HL-60 (cell line): ENCODE data around the gene TNIK.

Source experiments
- DNase-seq, 2 experiments: peaks; one replicate each; pipeline ENCODE4 v3.0.0-alpha.2; 2010 to 2020; ENCODE audit warnings: low read depth in 1 of 2, low spot score in 1 of 2
- H3K27ac ChIP-seq: fragments of 250-450 bp; sonication (Bioruptor Pico); replicated peaks from 2 replicates; pipeline ENCODE4 v1.5.1; 2020; ENCODE audit warnings: mild to moderate bottlenecking, moderate library complexity
- H3K27me3 ChIP-seq: fragments of 250-450 bp; sonication (Bioruptor Pico); 2 replicates; pipeline ENCODE4 v1.5.1; 2021; ENCODE audit warnings: mild to moderate bottlenecking, moderate library complexity; ENCODE audit not compliant: insufficient read depth, poor library complexity, severe bottlenecking
- H3K4me3 ChIP-seq: replicated peaks from 2 replicates; pipeline ENCODE4 v1.5.1; 2011; ENCODE audit warnings: mild to moderate bottlenecking, control low read depth, low read length; ENCODE audit not compliant: insufficient read depth
- CTCF ChIP-seq: IDR thresholded peaks from one replicate; pipeline ENCODE4 v1.5.1; 2011; ENCODE audit warnings: low read length, control low read depth, inconsistent platforms; ENCODE audit not compliant: insufficient read depth
- GABPA ChIP-seq: IDR thresholded peaks from 2 replicates; pipeline ENCODE4 v1.6.1; 2012; ENCODE audit warnings: low read depth
- POLR2AphosphoS5 ChIP-seq: IDR thresholded peaks from 2 replicates; pipeline ENCODE4 v1.6.1; 2012; ENCODE audit warnings: low read depth
- REST ChIP-seq: IDR thresholded peaks from 2 replicates; pipeline ENCODE4 v1.6.1; 2012; ENCODE audit warnings: low read depth; ENCODE audit not compliant: insufficient replicate concordance
- SPI1 ChIP-seq: IDR thresholded peaks from 2 replicates; pipeline ENCODE4 v1.6.1; 2012; ENCODE audit warnings: low read depth, mild to moderate bottlenecking, borderline replicate concordance

The TNIK gene

GRCh38 chr3:171187706-171188290 is 272.4 kb downstream of the TNIK start:
- DNase-seq: peak in 1 of 2 experiments; percentile 21
- TF ChIP-seq POLR2AphosphoS5 (no peak), GABPA (no peak), REST (no peak), CTCF (peak; percentile 17), SPI1 (no peak)
- no peaks in the 10 kb centered on the region for H3K27me3 ChIP-seq
- no peak overlapping the region for H3K4me3 ChIP-seq
- H3K27ac ChIP-seq: no peak overlapping the region

- H3K4me3 ChIP-seq: no peak overlapping the region
Measured at GRCh38 chr3:171186817-171187500, 273.2 kb downstream of the TNIK start.

More at GRCh38 chr3:171186817-171187500, 273.2 kb downstream of the TNIK start:
- no peaks in the 10 kb centered on the region for H3K27me3 ChIP-seq
- H3K27ac ChIP-seq: no peak overlapping the region
- DNase-seq: no peak
- TF ChIP-seq POLR2AphosphoS5 (no peak), REST (no peak), CTCF (no peak), SPI1 (no peak)
